Pulmonary artery endothelial cell (primary cell): ENCODE data around the gene PI3. TPM values are rescaled to one million over a fixed set of nuclear protein-coding genes. Genes with fewer than 3 reads are reported as not detected.
"Not testable (repeated sequence)": the region's sequence is repeated elsewhere in the genome, so short reads cannot be mapped to it uniquely, and the experiment has no call there.

Experiments
- DNase-seq: peaks from one replicate; pipeline ENCODE4 v3.0.0-alpha.2; 2011; ENCODE audit warnings: low read depth, low spot score
- total RNA-seq: library from RNA; depleted of rRNA; stranded (reverse); fragments of >200 nt; gene quantifications from 2 replicates; pipeline ENCODE4 v1.2.3, GENCODE V29; 2014

Gene PI3, protein sequence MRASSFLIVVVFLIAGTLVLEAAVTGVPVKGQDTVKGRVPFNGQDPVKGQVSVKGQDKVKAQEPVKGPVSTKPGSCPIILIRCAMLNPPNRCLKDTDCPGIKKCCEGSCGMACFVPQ
- not detected in 2 replicates for total RNA-seq

- no peak for DNase-seq
Measured at GRCh38 chr20:45174434-45175364, at the start of gene PI3. Gene PI3 (plus strand): TSS chr20:45174902. CDS start chr20:45174923, 21 bp downstream.

GRCh38 chr20:45128099-45128498 lies 46.6 kb upstream of the PI3 start:
- no peak for DNase-seq

DNA sequence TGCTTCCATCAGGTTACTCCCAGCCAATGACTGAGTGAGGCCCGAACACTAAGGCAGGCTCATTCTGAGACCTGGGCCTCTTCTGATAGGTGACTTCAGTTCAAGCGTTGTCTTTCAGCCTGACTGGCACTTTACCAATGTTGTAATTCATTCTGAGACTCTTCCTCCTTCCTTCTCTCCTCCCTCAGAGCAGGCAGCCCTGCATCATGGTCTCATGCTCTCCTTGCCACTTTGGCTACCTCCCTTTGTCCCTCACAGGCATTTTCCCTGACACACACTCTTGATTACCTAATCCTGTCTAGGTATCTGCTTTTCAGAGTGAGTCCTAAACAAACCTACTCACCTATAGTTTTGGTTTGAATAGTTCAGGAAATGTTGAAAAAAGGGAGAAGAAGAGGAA lies 37.8 kb upstream of the PI3 start:
- DNase-seq, result no peak

DNA sequence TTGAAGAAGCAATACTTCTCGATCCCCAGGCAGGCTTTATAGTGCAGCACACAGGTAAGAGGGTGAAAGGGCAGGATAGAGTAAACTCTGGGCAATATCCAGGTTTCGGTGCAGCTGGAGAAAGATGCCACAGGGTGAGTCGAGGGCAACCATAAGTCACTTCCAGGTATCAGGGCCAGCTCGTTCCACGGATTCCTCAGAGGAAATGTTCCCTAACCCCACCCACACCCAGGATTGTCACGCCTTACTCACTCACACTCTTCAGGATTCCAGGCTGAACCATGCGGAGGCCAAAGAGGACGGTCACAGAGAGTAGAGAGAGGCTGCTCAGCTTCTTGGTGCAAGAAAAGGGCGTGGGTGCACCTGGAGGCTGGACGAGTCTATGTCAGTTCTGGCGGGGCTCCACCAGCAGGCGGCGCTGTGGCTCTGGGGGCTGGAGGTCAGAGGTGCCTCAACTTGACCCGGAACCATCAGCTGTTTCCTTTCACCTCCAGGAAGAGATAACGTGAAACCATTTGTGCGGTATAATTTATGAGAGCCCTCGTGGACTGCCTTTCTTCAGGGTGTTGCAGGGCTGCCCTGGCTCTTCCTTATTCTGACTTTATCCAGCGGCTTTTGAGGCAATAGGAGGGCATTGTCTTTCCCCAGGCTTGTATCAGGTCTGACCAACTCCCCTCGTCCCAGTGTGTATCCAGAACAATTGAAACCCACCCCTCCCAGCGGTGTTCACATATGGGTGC lies 36.0 kb upstream of the PI3 start:
- no peak for DNase-seq

DNA sequence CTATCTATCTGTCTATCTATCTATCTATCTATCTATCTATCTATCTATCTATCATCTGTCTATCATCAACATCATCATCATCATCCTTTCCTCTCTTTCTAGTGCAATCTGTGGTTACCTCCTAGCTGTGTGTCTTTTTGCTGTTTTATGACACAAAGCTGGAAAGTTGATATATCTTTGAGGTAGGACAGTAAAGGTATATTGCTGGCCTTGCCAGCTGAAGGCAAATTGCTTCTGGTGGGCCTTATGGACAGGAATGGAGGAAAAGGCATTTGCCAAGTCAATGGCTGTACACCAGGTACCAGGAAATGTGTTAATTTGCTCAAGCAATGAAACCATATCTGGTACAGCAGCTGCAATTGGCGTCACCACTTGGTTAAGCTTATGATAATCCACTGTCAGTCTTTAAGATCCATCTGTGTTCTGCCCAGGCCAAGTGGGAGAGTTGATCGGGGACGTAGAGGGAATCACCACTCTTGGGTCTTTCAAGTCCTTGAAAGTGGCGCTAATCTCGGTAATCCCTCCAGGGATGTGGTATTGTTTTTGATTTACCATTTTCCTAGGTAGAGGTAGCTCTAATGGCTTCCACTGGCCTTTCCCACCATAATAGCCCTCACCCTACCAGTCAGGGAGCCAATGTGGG lies 34.8 kb upstream of the PI3 start:
- not testable (repeated sequence) for DNase-seq

DNA sequence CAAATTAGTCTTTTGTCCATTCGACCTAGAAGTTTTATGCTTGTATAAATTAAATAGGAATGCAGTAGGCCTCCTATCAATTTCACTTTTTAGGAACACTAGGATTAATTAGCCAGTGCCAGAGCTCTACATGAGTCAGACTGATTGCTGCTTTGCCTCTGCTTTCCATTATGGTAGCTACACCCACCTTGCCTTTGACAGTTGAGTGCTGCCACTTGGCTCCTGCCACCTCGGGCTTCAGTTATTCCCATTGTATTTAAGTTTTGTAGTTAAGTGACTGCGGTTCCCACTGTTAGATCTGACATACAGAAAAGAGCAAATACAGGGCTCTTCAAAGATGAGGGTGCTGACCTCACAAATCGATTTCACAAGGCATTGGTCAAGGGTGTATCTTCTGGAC lies 33.9 kb upstream of the PI3 start:
- DNase-seq, result no peak

DNA sequence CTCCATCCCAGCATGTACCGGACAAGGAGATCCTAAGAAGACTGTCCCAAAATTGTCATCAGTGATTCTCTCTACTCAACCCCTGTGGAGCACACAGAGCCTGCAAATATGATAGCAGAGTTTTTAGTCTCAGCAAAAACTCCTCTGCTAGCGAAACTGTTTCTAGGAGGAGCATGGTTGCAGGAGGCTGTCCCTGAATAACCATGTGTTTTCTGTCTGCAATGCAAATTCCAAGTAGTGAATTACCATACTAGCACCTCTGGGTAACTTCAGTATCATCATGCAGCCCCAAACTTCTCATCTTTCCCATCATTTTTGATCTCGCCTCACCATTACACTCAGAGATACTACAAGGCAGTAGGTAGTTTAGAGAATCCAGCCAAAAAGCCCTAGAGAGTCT lies 25.6 kb upstream of the PI3 start:
- DNase-seq, result no peak

DNA sequence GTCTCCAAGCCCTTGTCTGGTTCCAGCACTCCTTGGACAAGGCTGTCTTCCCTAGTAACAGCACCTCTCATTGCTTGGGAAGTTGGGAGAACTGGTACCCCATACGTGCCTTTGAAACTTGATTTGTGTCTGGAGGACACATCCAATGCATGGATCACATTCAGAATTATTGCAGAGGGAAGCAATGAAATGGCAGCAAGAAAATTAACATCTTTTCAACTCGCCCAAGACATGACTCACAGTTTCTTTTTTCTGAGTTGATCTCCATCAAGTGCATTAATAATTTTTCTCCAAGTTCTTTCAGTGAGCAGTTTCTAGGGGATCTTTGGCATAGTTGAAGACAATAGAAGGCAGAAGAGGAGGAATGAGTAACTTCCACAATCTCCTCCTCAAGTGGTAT lies 22.3 kb upstream of the PI3 start:
- DNase-seq, result no peak

DNA sequence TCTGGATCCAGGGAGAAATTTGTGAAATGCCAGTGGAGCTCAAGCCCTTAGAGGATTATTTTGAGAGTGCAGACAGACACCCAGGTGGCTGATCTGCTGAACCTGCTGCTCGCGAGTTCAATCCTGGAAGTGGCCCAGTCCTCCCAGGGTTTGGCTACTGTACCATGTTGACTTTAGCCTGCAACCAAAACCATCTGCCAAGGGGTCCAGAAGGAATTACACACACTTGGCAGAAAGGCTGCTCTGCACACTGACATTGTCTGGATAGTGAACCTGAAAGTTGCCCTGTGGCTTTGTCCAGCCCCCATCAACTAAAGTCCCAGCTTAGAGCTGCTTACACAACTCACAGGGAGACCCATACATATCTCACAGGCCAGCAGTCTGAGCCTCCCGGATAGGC lies 21.6 kb upstream of the PI3 start:
- DNase-seq, result no peak

DNA sequence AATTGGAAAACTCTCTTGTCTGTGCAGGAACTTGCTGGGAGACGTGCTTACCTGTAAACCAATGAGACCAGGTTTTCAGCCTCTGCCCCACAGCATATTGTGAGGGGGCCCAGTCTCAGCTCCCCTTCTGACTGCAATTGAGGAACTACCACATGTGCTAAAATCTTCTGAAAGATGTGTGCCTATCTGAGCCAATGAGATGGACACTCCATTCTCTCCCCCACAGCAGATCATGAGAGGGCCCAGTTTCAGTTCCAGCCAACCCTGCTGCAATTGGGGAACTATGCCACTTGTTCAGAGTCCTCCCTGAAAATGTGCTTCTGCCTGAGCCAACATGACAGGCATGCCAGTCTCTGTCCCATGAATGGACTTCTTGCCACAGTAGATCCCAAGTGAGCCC lies 20.9 kb upstream of the PI3 start:
- DNase-seq, result no peak

- no peak for DNase-seq
Measured at GRCh38 chr20:45154183-45154582, 20.5 kb upstream of the PI3 start.

- DNase-seq, result not testable (repeated sequence)
Measured at GRCh38 chr20:45154794-45155193, 19.9 kb upstream of the PI3 start.

DNA sequence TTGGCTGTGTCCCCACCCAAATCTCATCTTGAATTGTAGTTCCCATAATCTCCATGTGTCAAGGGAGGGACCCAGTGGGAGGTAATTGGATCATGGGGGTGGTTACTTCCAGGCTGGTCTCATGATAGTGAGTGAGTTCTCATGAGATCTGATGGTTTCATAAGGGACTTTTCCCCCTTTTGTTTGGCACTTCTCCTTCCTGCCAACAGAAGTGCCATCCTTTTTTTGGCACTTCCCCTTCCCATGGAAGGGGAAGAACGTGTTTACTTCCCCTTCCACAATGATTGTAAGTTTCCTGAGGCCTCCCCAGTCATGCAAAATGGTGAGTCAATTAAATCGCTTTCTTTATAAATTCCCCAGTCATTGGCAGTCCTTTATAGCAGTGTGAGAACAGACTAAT lies 18.0 kb upstream of the PI3 start:
- DNase-seq, result no peak

DNA sequence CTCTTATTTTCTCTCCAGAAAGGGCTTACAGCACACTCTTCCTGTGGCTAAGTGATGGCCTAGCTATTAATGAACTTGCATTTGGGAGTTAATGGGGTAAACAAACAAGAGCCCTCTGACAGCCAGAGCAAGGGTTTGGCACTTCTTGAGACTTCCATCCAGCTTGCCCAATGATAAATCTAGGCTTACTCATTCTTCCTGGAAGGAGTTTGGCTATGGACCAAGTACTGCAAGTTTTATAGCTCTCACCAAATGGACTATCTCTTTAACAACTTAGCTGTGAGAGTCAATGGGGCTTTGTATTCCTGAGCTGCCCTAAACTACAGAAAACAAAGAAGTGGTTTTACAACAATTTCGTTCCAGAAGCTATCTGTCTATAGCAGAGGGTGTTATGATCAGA lies 16.7 kb upstream of the PI3 start:
- peak; percentile 4 for DNase-seq

DNA sequence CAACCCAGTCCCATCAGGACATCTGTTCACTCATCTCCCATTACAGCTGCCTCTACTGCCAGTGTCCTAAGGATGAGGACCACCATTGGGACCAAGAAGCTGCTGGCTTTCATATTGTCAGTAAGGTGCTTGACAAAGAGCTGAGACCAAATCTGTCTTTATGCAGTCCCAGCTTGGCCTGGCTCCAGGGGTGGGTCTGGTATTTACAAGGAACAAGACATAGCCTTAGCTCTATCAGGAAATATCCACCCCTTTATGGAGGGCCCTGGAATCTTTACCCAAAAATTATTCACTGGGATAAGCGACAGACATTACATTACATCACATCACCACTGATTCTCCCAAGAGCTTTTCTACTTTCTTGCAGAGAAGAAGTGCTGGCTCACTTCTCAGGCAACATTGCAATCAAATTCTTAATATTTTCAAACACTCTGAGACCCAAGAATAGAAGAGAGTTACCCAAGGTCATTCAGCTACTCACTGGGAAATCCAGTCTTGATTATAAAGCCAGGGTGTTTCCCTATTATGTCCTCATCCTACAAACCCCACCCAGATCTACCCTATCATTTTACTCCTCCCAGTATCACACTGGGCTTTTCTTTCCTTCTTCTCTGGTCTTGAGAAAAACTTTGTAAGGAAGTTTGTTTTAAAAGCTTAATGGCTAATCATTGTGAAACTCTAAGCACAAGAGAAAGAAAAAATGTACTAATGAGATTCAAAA lies 11.5 kb upstream of the PI3 start:
- DNase-seq, result no peak

DNA sequence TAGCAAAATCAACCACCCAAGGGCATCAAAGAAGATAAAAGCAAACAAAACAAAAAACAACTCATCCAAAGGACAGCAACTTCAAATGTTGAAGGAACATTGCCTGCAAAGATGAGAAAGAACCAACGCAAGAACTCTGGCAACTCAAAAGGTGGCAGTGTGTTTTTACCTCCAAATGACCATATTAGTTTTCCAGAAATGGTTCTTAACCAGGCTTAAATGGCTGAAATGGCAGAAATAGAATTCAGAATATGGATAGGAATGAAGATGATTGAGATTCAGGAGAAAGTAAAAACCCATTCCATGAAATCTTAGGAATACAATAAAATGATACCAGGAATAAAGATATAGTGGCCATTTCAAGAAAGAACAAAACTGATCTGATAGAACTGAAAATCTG lies 9.8 kb upstream of the PI3 start:
- DNase-seq, result no peak

- no peak for DNase-seq
Measured at GRCh38 chr20:45173522-45173921, 1.2 kb upstream of the PI3 start.

GRCh38 chr20:45176526-45177267 lies 2.0 kb downstream of the PI3 start:
- DNase-seq, result no peak

DNA sequence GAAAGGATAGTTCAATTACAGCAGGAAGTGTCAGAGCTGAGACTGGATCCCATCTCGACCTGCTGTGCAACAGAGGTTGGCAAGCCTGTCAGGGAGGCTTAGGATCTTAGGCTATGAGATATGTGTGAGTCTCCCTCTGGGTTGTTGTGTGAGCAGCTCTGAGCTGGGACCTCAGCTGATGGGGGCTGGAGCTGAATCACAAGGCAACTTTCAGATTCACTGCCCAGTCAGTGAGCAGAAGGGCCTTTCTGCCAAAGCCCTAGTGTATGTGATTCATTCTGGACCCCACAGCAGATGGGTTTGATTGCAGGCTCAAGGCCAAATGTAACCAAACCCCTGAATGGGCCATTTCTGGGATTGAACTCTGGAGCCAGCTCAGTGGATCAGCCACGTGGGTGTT lies 4.5 kb downstream of the PI3 start:
- no peak for DNase-seq

GRCh38 chr20:45181639-45182038 lies 6.9 kb downstream of the PI3 start:
- no peak for DNase-seq

DNA sequence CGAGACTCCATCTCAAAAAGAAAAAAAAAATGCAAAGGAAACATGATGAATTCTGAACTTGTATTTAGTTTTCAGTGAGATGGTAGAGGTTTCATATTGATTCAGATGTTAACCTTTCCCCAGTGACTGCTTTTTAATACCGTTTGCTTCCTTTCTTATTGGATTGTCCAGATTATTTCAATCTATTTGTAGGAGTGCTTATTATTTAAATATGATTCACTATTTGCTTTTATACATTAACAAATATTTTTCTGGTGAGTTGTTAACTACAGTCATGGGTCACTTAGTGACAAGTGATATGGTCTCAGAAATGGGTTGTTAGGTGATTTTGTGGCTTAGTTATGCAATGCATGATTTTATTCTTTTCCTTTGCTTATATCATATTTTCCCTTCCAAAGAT lies 8.4 kb downstream of the PI3 start:
- no peak for DNase-seq
